ENCODE measurements around the gene MAP1B. TPM values are rescaled to one million over a fixed set of nuclear protein-coding genes. Genes with fewer than 3 reads are reported as not detected.

MAP1B gene
- total RNA-seq, 2 donors from 2014 or later, result 87.9 to 93.3 TPM

- Histone ChIP-seq H3K9ac (ENCODE audit: extremely low read depth, low read length, poor library complexity, severe bottlenecking) (no peak overlapping the region), H3K27me3 (ENCODE audit: control insufficient read depth, insufficient read depth, low read length, poor library complexity, severe bottlenecking) (no peaks in the 10 kb centered on the region), H3K4me3 (ENCODE audit: low read length) (no peak overlapping the region), H3K4me1 (ENCODE audit: control insufficient read depth, insufficient read depth, low read length) (no peaks in the 10 kb centered on the region), H3K27ac (ENCODE audit: low read depth, low read length) (peak overlapping the region; percentile 12), H3K9me3 (ENCODE audit: control insufficient read depth, low read length) (no peaks in the 10 kb centered on the region), H3K36me3 (ENCODE audit: control insufficient read depth, insufficient read depth, low read length) (peaks cover 99% of the 10 kb centered on the region)
- H3K4me1 Mint-ChIP-seq, result no peaks in the 10 kb centered on the region
- no peaks in the 10 kb centered on the region for H3K9me3 Mint-ChIP-seq
- no peak for DNase-seq
- peaks cover 80% of the 10 kb centered on the region for H3K36me3 Mint-ChIP-seq (ENCODE audit: low read depth)
- no peak for TF ChIP-seq CTCF (conservative IDR thresholded peaks at IDR 0.05)
- no peak overlapping the region for H3K4me3 Mint-ChIP-seq
- no peaks in the 10 kb centered on the region for H3K27me3 Mint-ChIP-seq (ENCODE audit: insufficient read depth)
- peak overlapping the region; percentile 49 for H3K27ac Mint-ChIP-seq
- WGBS, 2 experiments (ENCODE audit: insufficient coverage in 1 of 2, insufficient read length in 1 of 2), result 94 to 97% methylated on average over 6 to 8 of the region's 8 CpGs
Observed at GRCh38 chr5:72203251-72203845, 96.1 kb downstream of the MAP1B start.

- Histone ChIP-seq H3K27ac (ENCODE audit: low read depth, low read length) (no peak overlapping the region), H3K9me3 (ENCODE audit: control insufficient read depth, low read length) (no peaks in the 10 kb centered on the region), H3K4me1 (ENCODE audit: control insufficient read depth, insufficient read depth, low read length) (no peaks in the 10 kb centered on the region), H3K36me3 (ENCODE audit: control insufficient read depth, insufficient read depth, low read length) (peaks cover 96% of the 10 kb centered on the region), H3K4me3 (ENCODE audit: low read length) (no peak overlapping the region), H3K9ac (ENCODE audit: extremely low read depth, low read length, poor library complexity, severe bottlenecking) (no peak overlapping the region), H3K27me3 (ENCODE audit: control insufficient read depth, insufficient read depth, low read length, poor library complexity, severe bottlenecking) (no peaks in the 10 kb centered on the region)
- no peak overlapping the region for H3K27ac Mint-ChIP-seq
- H3K4me1 Mint-ChIP-seq, result no peaks in the 10 kb centered on the region
- DNase-seq, result no peak
- H3K9me3 Mint-ChIP-seq, result no peaks in the 10 kb centered on the region
- H3K4me3 Mint-ChIP-seq, result no peak overlapping the region
- no peak for TF ChIP-seq CTCF (conservative IDR thresholded peaks at IDR 0.05)
- no peaks in the 10 kb centered on the region for H3K27me3 Mint-ChIP-seq (ENCODE audit: insufficient read depth)
- H3K36me3 Mint-ChIP-seq (ENCODE audit: low read depth), result peaks cover 68% of the 10 kb centered on the region
- 97 to 100% methylated on average over 1 of the region's 1 CpG for WGBS, 2 experiments (ENCODE audit: insufficient coverage in 1 of 2, insufficient read length in 1 of 2)
Observed at GRCh38 chr5:72204946-72205345, 97.7 kb downstream of the MAP1B start.

- Mint-ChIP-seq H3K4me3 (no peak overlapping the region), H3K36me3 (ENCODE audit: low read depth) (peaks cover 65% of the 10 kb centered on the region), H3K27me3 (ENCODE audit: insufficient read depth) (no peaks in the 10 kb centered on the region), H3K27ac (no peak overlapping the region), H3K9me3 (no peaks in the 10 kb centered on the region), H3K4me1 (no peaks in the 10 kb centered on the region)
- no peak for TF ChIP-seq CTCF (conservative IDR thresholded peaks at IDR 0.05)
- Histone ChIP-seq H3K27me3 (ENCODE audit: control insufficient read depth, insufficient read depth, low read length, poor library complexity, severe bottlenecking) (no peaks in the 10 kb centered on the region), H3K9ac (ENCODE audit: extremely low read depth, low read length, poor library complexity, severe bottlenecking) (no peak overlapping the region), H3K9me3 (ENCODE audit: control insufficient read depth, low read length) (no peaks in the 10 kb centered on the region), H3K36me3 (ENCODE audit: control insufficient read depth, insufficient read depth, low read length) (peaks cover 90% of the 10 kb centered on the region), H3K4me3 (ENCODE audit: low read length) (no peak overlapping the region), H3K27ac (ENCODE audit: low read depth, low read length) (no peak overlapping the region), H3K4me1 (ENCODE audit: control insufficient read depth, insufficient read depth, low read length) (no peaks in the 10 kb centered on the region)
- DNase-seq, result no peak
- WGBS, 2 experiments (ENCODE audit: insufficient coverage in 1 of 2, insufficient read length in 1 of 2), result 98 to 100% methylated on average over 3 of the region's 3 CpGs
Observed at GRCh38 chr5:72205431-72206009, 98.2 kb downstream of the MAP1B start.
